Lung (tissue), 12 donors: ENCODE results near the gene EFNA3. TPM values are rescaled to one million over a fixed set of nuclear protein-coding genes. Genes with fewer than 3 reads are reported as not detected.

ENCODE experiments used
- ATAC-seq: fragments of 200-7000 bp; cut with Tn5 transposase; one replicate; pipeline ENCODE4 v1.9.1; 2020; ENCODE audit warnings: moderate number of reproducible peaks; ENCODE audit not compliant: insufficient read depth, low FRiP score
- DNase-seq, 3 donors: peaks; one replicate each; pipeline ENCODE4 v3.0.0-alpha.2; 2013 to 2017
- H3K27ac ChIP-seq, 2 donors: one replicate each; pipeline ENCODE4 v1.5.1; 2013; ENCODE audit warnings: mild to moderate bottlenecking in 2 of 2, moderate library complexity in 2 of 2, control low read depth in 1 of 2, inconsistent platforms in 1 of 2, low read depth in 1 of 2, low read length in 1 of 2
- H3K27me3 ChIP-seq, 3 donors: one replicate each; pipeline ENCODE4 v1.5.1; 2013; ENCODE audit warnings: low read length in 2 of 3; ENCODE audit not compliant: control insufficient read depth in 3 of 3, insufficient read depth in 3 of 3
- H3K36me3 ChIP-seq, 4 donors: one replicate each; pipeline ENCODE4 v1.5.1; 2013; ENCODE audit warnings: low read length in 4 of 4, mild to moderate bottlenecking in 1 of 4, moderate library complexity in 1 of 4; ENCODE audit not compliant: control insufficient read depth in 4 of 4, insufficient read depth in 4 of 4
- H3K4me1 ChIP-seq, 5 donors: one replicate each; pipeline ENCODE4 v1.5.1; 2013; ENCODE audit warnings: low read length in 5 of 5, mild to moderate bottlenecking in 2 of 5, moderate library complexity in 1 of 5; ENCODE audit not compliant: control insufficient read depth in 5 of 5, insufficient read depth in 5 of 5
- H3K4me3 ChIP-seq: one replicate; pipeline ENCODE4 v1.5.1; 2013; ENCODE audit warnings: mild to moderate bottlenecking, control low read depth, moderate library complexity
- H3K9ac ChIP-seq, 2 donors: one replicate each; pipeline ENCODE4 v1.5.1; 2013; ENCODE audit warnings: low read length in 2 of 2, control low read depth in 1 of 2; ENCODE audit not compliant: insufficient read depth in 1 of 2
- H3K9me3 ChIP-seq, 4 donors: one replicate each; pipeline ENCODE4 v1.5.1; 2013; ENCODE audit warnings: low read length in 3 of 4, mild to moderate bottlenecking in 1 of 4, moderate library complexity in 1 of 4; ENCODE audit not compliant: control insufficient read depth in 4 of 4, insufficient read depth in 3 of 4
- CTCF ChIP-seq: IDR thresholded peaks from 2 replicates; pipeline ENCODE4 v1.5.1; 2012; ENCODE audit warnings: mild to moderate bottlenecking; ENCODE audit errors: control extremely low read depth, extremely low read depth
- WGBS, 2 donors: extraction: QIAGEN DNeasy Blood & Tissue Kit; methylation state at CpG; one replicate each; pipeline ENCODE4 v1.1.7; 2013; 5-methylcytosine and 5-hydroxymethylcytosine counted together
- polyA plus RNA-seq, 2 donors: library from polyadenylated mRNA; stranded (reverse); fragments of 200-250 nt; gene quantifications; one replicate each; pipeline ENCODE4 v1.2.1, GENCODE V29; 2013
- total RNA-seq, 2 donors: library from RNA; depleted of rRNA in 1 of 2; stranded (reverse); fragments of >200 nt in 1 of 2; gene quantifications; one replicate each; pipeline ENCODE4 v1.2.1, GENCODE V29; 2014 to 2021
- donor health status: control.
- donor health status: control.
- donor health status: Bipolar disorder and iron deficiency.
- donor health status: healthy.
- donor health status: DM: yes; HTN: yes; CAD: no.

Gene EFNA3
- total and polyA plus RNA-seq, 4 donors = 1.1 to 1.9 (median 1.6) TPM

GRCh38 chr1:155083052-155083541 is 4.5 kb downstream of the EFNA3 start:
- ATAC-seq (no peak), DNase-seq (peak in 1 of 3 donors; percentile 40)
- Histone ChIP-seq H3K9me3 (no peaks in the 10 kb centered on the region), H3K36me3 (no peaks in the 10 kb centered on the region), H3K4me3 (no peak overlapping the region), H3K27ac (no peak overlapping the region), H3K4me1 (peaks cover 0 to 62% (median 20%) of the 10 kb centered on the region in 5 donors), H3K27me3 (peaks cover 0 to 42% (median 34%) of the 10 kb centered on the region in 3 donors), H3K9ac (no peak overlapping the region)
- TF ChIP-seq CTCF = no peak
- WGBS, 2 donors = 57 to 72% methylated on average over 6 of the region's 6 CpGs

GRCh38 chr1:155083865-155084721 is 5.5 kb downstream of the EFNA3 start:
- Histone ChIP-seq H3K9ac (no peak overlapping the region), H3K4me3 (no peak overlapping the region), H3K36me3 (no peaks in the 10 kb centered on the region), H3K27me3 (peaks cover 0 to 39% (median 33%) of the 10 kb centered on the region in 3 donors), H3K4me1 (peaks cover 0 to 59% (median 20%) of the 10 kb centered on the region in 5 donors), H3K9me3 (no peaks in the 10 kb centered on the region), H3K27ac (no peak overlapping the region)
- no peak for TF ChIP-seq CTCF
- 31% methylated on average over 21 of the region's 21 CpGs for WGBS, 2 donors
- no peak for ATAC-seq
- peak; percentile 34 to 50 (median 44) for DNase-seq

- H3K9ac ChIP-seq = peak overlapping the region in 1 of 2 donors; percentile 68
- peaks cover 0 to 33% (median 28%) of the 10 kb centered on the region in 3 donors for H3K27me3 ChIP-seq
- 0% methylated on average over 63 to 67 of the region's 67 CpGs for WGBS, 2 donors
- no peaks in the 10 kb centered on the region for H3K36me3 ChIP-seq
- no peaks in the 10 kb centered on the region for H3K9me3 ChIP-seq
- peaks cover 0 to 51% (median 16%) of the 10 kb centered on the region in 5 donors for H3K4me1 ChIP-seq
- DNase-seq = peak; percentile 97 to 99 (median 98)
- ATAC-seq = peak; percentile 92
- H3K4me3 ChIP-seq = peak overlapping the region; percentile 60
- TF ChIP-seq CTCF = peak; percentile 94
- H3K27ac ChIP-seq = peak overlapping the region; percentile 80 to 92
Measured at GRCh38 chr1:155084722-155085503, 6.3 kb downstream of the EFNA3 start.
